Gastroesophageal sphincter (tissue), 3 donors: Measurements from ENCODE around the gene TARDBP.

ENCODE experiments used
- CTCF ChIP-seq, 4 experiments: fragments of 200-600 bp in 2 of 4; fragments of 450-650 bp in 2 of 4; sonication (generic) in 1 of 4; IDR thresholded peaks; one replicate each; pipeline ENCODE4 v1.5.1; 2017 to 2019; ENCODE audit warnings: antibody characterized with exemption in 4 of 4, mild to moderate bottlenecking in 2 of 4, moderate library complexity in 2 of 4
- EP300 ChIP-seq: sonication (generic); formaldehyde crosslinking; IDR thresholded peaks from one replicate; pipeline ENCODE4 v1.6.1; 2017; ENCODE audit warnings: antibody characterized with exemption, mild to moderate bottlenecking
- POLR2A ChIP-seq, 2 donors: fragments of 450-650 bp; IDR thresholded peaks; one replicate each; pipeline ENCODE4 v1.6.1; 2017; ENCODE audit warnings: antibody characterized with exemption in 2 of 2, mild to moderate bottlenecking in 2 of 2, moderate library complexity in 1 of 2
- POLR2AphosphoS5 ChIP-seq: sonication (generic); formaldehyde crosslinking; IDR thresholded peaks from one replicate; pipeline ENCODE4 v1.6.1; 2017; ENCODE audit warnings: antibody characterized with exemption

GRCh38 chr1:10987840-10988417, 24.5 kb upstream of the TARDBP start:
- no peak for TF ChIP-seq CTCF (IDR thresholded peaks at IDR 0.05)
- TF ChIP-seq POLR2A (IDR thresholded peaks at IDR 0.05), result no peak
- no peak for TF ChIP-seq EP300
- no peak for TF ChIP-seq POLR2AphosphoS5
